ENCODE results near the gene CLEC14A.

- TF ChIP-seq POLR2A (IDR thresholded peaks at IDR 0.05; ENCODE audit: low read depth, low read length), result no peak
- TF ChIP-seq POLR2AphosphoS5 (IDR thresholded peaks at IDR 0.05; ENCODE audit: low read depth, low read length), result no peak
- TF ChIP-seq TAF1 (IDR thresholded peaks at IDR 0.05; ENCODE audit: low read depth, low read length), result no peak
- TF ChIP-seq POU2F2 (IDR thresholded peaks at IDR 0.05; ENCODE audit: low read depth, low read length), result no peak
- TF ChIP-seq SPI1 (IDR thresholded peaks at IDR 0.05; ENCODE audit: low read depth, low read length), result no peak
- no peak for TF ChIP-seq PAX5 (IDR thresholded peaks at IDR 0.05; ENCODE audit: insufficient read depth, low read length, severe bottlenecking)
Measured at GRCh38 chr14:38205119-38205813, 50.6 kb downstream of the CLEC14A start.
